OCI-LY1 (cell line): ENCODE results near the gene EFNB2.

Experiments used
- H2AFZ ChIP-seq: fragments of 200-600 bp; sonication (generic), shearing (Covaris generic); 2 replicates; pipeline ENCODE4 v1.6.0; 2014; ENCODE audit warnings: antibody characterized with exemption, mild to moderate bottlenecking, low read length
- H3F3A ChIP-seq: fragments of 200-600 bp; sonication (generic), shearing (Covaris generic); 2 replicates; pipeline ENCODE4 v1.6.0; 2014; ENCODE audit warnings: mild to moderate bottlenecking, antibody characterized with exemption, low read length, moderate library complexity; ENCODE audit not compliant: insufficient read depth
- H3K27ac ChIP-seq: fragments of 200-600 bp; sonication (generic); 2 replicates; pipeline ENCODE4 v1.5.1; 2014; ENCODE audit warnings: low read length, mixed run types, mild to moderate bottlenecking, low read depth; ENCODE audit not compliant: poor library complexity, severe bottlenecking
- H3K27me3 ChIP-seq: fragments of 200-600 bp; sonication (generic); 2 replicates; pipeline ENCODE4 v1.6.0; 2014; ENCODE audit warnings: antibody characterized with exemption, mild to moderate bottlenecking, low read length, moderate library complexity; ENCODE audit not compliant: insufficient read depth
- H3K36me3 ChIP-seq: fragments of 200-600 bp; sonication (generic); 2 replicates; pipeline ENCODE4 v1.6.1; 2014; ENCODE audit warnings: mild to moderate bottlenecking, antibody characterized with exemption, low read length, moderate library complexity, mixed read lengths; ENCODE audit not compliant: insufficient read depth
- H3K4me1 ChIP-seq: fragments of 200-600 bp; sonication (generic); 2 replicates; pipeline ENCODE4 v1.5.1; 2014; ENCODE audit warnings: mild to moderate bottlenecking, low read length, moderate library complexity; ENCODE audit not compliant: insufficient read depth, severe bottlenecking
- H3K4me2 ChIP-seq: fragments of 200-600 bp; sonication (generic), shearing (Covaris generic); 2 replicates; pipeline ENCODE4 v1.6.1; 2014; ENCODE audit warnings: low read length
- H3K4me3 ChIP-seq: fragments of 200-600 bp; sonication (generic); 2 replicates; pipeline ENCODE4 v1.5.1; 2014; ENCODE audit warnings: low read length, low read depth, mild to moderate bottlenecking, mixed read lengths; ENCODE audit not compliant: poor library complexity, severe bottlenecking
- H3K79me2 ChIP-seq: fragments of 200-600 bp; shearing (Covaris generic); 2 replicates; pipeline ENCODE4 v1.6.1; 2016; ENCODE audit warnings: mixed run types, low read length, mixed read lengths; ENCODE audit not compliant: insufficient read depth
- H3K9ac ChIP-seq: fragments of 200-600 bp; sonication (generic), shearing (Covaris generic); 2 replicates; pipeline ENCODE4 v1.6.1; 2014; ENCODE audit warnings: mild to moderate bottlenecking, low read length, mixed read lengths
- H3K9me2 ChIP-seq: fragments of 200-600 bp; sonication (generic), shearing (Covaris generic); 2 replicates; pipeline ENCODE4 v1.6.1; 2014; ENCODE audit warnings: low read depth, mild to moderate bottlenecking, low read length, mixed read lengths
- H3K9me3 ChIP-seq: fragments of 200-600 bp; shearing (Covaris generic); 2 replicates; pipeline ENCODE4 v1.6.1; 2014; ENCODE audit warnings: low read length, mixed read lengths
- H4K20me1 ChIP-seq: fragments of 200-600 bp; sonication (generic), shearing (Covaris generic); 2 replicates; pipeline ENCODE4 v1.6.0; 2016; ENCODE audit warnings: mild to moderate bottlenecking, low read length; ENCODE audit not compliant: insufficient read depth
- EZH2 ChIP-seq: fragments of 200-600 bp; sonication (generic), shearing (Covaris generic); IDR thresholded peaks from 2 replicates; pipeline ENCODE4 v1.8.0; 2017; ENCODE audit warnings: borderline replicate concordance, mixed run types, mild to moderate bottlenecking, antibody characterized with exemption, low read length, moderate library complexity, mixed read lengths
- TF ChIP-seq, protein P1 (sequence below): fragments of 200-600 bp; sonication (generic), shearing (Covaris generic); IDR thresholded peaks from 2 replicates; pipeline ENCODE4 v1.5.1; 2017; ENCODE audit warnings: mild to moderate bottlenecking, antibody characterized with exemption, low read length, moderate library complexity, mixed read lengths

EFNB2 gene

GRCh38 chr13:106529415-106530170 lies 5.9 kb downstream of the EFNB2 start:
- Histone ChIP-seq H3K4me1 (no peaks in the 10 kb centered on the region), H3K9me3 (no peaks in the 10 kb centered on the region), H2AFZ (no peak overlapping the region)

DNA sequence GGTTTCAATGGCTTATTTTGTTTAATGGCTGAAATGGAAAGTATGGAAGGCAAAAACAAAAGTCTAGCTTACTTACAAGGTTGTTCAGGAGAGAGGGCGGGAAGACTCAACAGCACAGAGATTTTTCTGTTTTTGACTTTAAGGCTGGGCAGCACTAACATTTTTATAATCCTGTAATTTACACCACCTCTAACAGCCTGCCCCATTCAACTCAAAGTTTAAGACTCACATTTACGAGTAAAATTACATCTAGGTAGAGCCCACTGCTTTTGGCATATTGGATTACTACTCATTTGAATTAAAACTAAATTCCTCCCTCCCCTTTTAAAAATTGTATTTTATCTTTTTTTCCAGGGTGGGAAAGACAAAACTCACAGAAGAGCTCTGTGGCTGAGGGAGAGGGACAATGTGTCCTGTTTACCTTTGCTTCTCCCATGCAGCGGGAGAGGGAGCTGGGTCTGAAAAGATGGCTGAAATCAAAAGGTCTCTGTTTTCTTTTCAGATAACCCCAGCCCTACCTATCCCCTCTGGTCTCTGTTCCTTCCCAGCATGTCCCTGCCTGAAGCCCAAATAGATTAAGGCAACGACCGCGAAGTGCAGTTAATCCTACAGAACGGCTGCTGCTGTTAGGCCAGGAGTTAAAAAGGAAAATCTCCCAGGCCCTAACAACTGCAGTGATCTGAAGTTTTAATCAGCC lies 6.6 kb downstream of the EFNB2 start:
- H3K27me3 ChIP-seq, result no peaks in the 10 kb centered on the region
- no peaks in the 10 kb centered on the region for H3K9me2 ChIP-seq
- H3K4me1 ChIP-seq, result no peaks in the 10 kb centered on the region
- H3K9ac ChIP-seq, result no peak overlapping the region
- H3K79me2 ChIP-seq, result no peaks in the 10 kb centered on the region
- H3K9me3 ChIP-seq, result no peaks in the 10 kb centered on the region
- no peak overlapping the region for H3K4me2 ChIP-seq
- H3K27ac ChIP-seq, result no peak overlapping the region
- H3F3A ChIP-seq, result no peaks in the 10 kb centered on the region
- TF ChIP-seq, protein P1, sequence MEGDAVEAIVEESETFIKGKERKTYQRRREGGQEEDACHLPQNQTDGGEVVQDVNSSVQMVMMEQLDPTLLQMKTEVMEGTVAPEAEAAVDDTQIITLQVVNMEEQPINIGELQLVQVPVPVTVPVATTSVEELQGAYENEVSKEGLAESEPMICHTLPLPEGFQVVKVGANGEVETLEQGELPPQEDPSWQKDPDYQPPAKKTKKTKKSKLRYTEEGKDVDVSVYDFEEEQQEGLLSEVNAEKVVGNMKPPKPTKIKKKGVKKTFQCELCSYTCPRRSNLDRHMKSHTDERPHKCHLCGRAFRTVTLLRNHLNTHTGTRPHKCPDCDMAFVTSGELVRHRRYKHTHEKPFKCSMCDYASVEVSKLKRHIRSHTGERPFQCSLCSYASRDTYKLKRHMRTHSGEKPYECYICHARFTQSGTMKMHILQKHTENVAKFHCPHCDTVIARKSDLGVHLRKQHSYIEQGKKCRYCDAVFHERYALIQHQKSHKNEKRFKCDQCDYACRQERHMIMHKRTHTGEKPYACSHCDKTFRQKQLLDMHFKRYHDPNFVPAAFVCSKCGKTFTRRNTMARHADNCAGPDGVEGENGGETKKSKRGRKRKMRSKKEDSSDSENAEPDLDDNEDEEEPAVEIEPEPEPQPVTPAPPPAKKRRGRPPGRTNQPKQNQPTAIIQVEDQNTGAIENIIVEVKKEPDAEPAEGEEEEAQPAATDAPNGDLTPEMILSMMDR, result no peak
- no peak for TF ChIP-seq EZH2
- no peak overlapping the region for H3K4me3 ChIP-seq
- H4K20me1 ChIP-seq, result no peaks in the 10 kb centered on the region; the same call in 1 of the 2 replicates
- H2AFZ ChIP-seq, result no peak overlapping the region
- no peaks in the 10 kb centered on the region for H3K36me3 ChIP-seq

More at GRCh38 chr13:106529415-106530170, 5.9 kb downstream of the EFNB2 start:
- Histone ChIP-seq H3K4me3 (no peak overlapping the region), H3K9ac (no peak overlapping the region), H3K27me3 (no peaks in the 10 kb centered on the region), H4K20me1 (no peaks in the 10 kb centered on the region; the same call in 1 of the 2 replicates), H3K36me3 (no peaks in the 10 kb centered on the region), H3F3A (no peaks in the 10 kb centered on the region), H3K4me2 (no peak overlapping the region), H3K79me2 (no peaks in the 10 kb centered on the region), H3K9me2 (no peaks in the 10 kb centered on the region), H3K27ac (no peak overlapping the region)
- TF ChIP-seq EZH2, result no peak
- TF ChIP-seq, protein P1, result no peak

DNA sequence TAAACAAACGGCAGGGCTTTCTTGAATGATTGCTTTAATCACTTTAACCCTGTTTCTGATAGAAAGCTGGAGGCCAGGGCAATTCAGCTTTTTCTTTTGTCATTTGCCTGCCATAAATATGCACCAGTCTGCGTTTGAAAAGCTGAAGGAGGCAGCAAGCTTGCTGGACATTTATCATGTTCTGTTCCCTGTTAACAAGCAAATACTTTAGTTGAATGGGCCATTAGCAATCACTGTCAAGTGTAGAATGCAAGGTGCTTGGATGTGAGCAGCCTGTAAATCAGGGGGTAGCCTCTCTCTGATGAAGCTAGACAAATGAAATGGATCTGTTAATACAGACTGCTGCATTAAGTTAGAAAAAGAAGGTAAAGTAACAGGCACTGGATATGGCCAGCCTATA lies 7.6 kb downstream of the EFNB2 start:
- Histone ChIP-seq H3K27me3 (no peaks in the 10 kb centered on the region), H3K36me3 (no peaks in the 10 kb centered on the region), H3K79me2 (no peaks in the 10 kb centered on the region), H4K20me1 (no peaks in the 10 kb centered on the region; the same call in 1 of the 2 replicates), H2AFZ (no peak overlapping the region), H3K4me1 (no peaks in the 10 kb centered on the region), H3K9ac (no peak overlapping the region), H3K9me2 (no peaks in the 10 kb centered on the region), H3K27ac (no peak overlapping the region), H3F3A (no peaks in the 10 kb centered on the region), H3K4me3 (no peak overlapping the region), H3K4me2 (no peak overlapping the region), H3K9me3 (no peaks in the 10 kb centered on the region)
- TF ChIP-seq, protein P1, result no peak
- TF ChIP-seq EZH2, result no peak
